Mesenchymal stem cell (in vitro differentiated cells and primary cell): ENCODE measurements around the gene CYTH1.

Experiments used
- DNase-seq: peaks from one replicate; pipeline ENCODE4 v3.0.0-alpha.2; 2013
- H2AFZ ChIP-seq: one replicate; pipeline ENCODE4 v1.6.1; 2013; ENCODE audit warnings: low read depth, mild to moderate bottlenecking, control low read depth, inconsistent platforms, low read length, moderate library complexity
- H2AK5ac ChIP-seq: 2 replicates; pipeline ENCODE4 v1.6.1; 2013; ENCODE audit warnings: low read length, moderate library complexity, mild to moderate bottlenecking, inconsistent platforms; ENCODE audit not compliant: severe bottlenecking
- H2BK120ac ChIP-seq: one replicate; pipeline ENCODE4 v1.6.1; 2013; ENCODE audit warnings: low read depth, mild to moderate bottlenecking, inconsistent platforms, low read length, moderate library complexity
- H2BK12ac ChIP-seq, 2 experiments: one replicate each; pipeline ENCODE4 v1.6.1; 2013; ENCODE audit warnings: inconsistent platforms in 2 of 2, low read length in 2 of 2, mild to moderate bottlenecking in 2 of 2, moderate library complexity in 2 of 2, control low read depth in 1 of 2
- H2BK15ac ChIP-seq: one replicate; pipeline ENCODE4 v1.6.1; 2013; ENCODE audit warnings: mild to moderate bottlenecking, low read depth, inconsistent platforms; ENCODE audit not compliant: poor library complexity, severe bottlenecking
- H2BK5ac ChIP-seq: 2 replicates; pipeline ENCODE4 v1.6.1; 2013; ENCODE audit warnings: low read depth, mild to moderate bottlenecking, low read length, control low read depth, inconsistent platforms; ENCODE audit not compliant: poor library complexity, severe bottlenecking
- H3K14ac ChIP-seq, 2 experiments: one replicate each; pipeline ENCODE4 v1.6.1; 2013; ENCODE audit warnings: inconsistent platforms in 2 of 2, low read length in 2 of 2, control low read depth in 1 of 2, mild to moderate bottlenecking in 1 of 2, moderate library complexity in 1 of 2
- H3K18ac ChIP-seq, 2 experiments: one replicate each; pipeline ENCODE4 v1.6.1; 2013; ENCODE audit warnings: inconsistent platforms in 2 of 2, low read length in 2 of 2, control low read depth in 1 of 2, low read depth in 1 of 2, mild to moderate bottlenecking in 1 of 2
- H3K23ac ChIP-seq, 2 experiments: one replicate each; pipeline ENCODE4 v1.6.1; 2013; ENCODE audit warnings: inconsistent platforms in 2 of 2, low read length in 2 of 2, mild to moderate bottlenecking in 2 of 2, moderate library complexity in 2 of 2, control low read depth in 1 of 2
- H3K27ac ChIP-seq: 2 replicates; pipeline ENCODE4 v1.5.1; 2013; ENCODE audit warnings: mild to moderate bottlenecking, moderate library complexity, low read length, control low read depth, inconsistent platforms; ENCODE audit not compliant: poor library complexity, severe bottlenecking
- H3K27me3 ChIP-seq, 2 experiments: 2 replicates each; pipeline versions ENCODE4 v1.6.1 to v1.7.0; 2013; ENCODE audit warnings: low read length in 2 of 2, mild to moderate bottlenecking in 2 of 2, moderate library complexity in 2 of 2, control low read depth in 1 of 2, inconsistent platforms in 1 of 2; ENCODE audit not compliant: control insufficient read depth in 1 of 2, insufficient read depth in 1 of 2
- H3K36me3 ChIP-seq, 2 experiments: 2 replicates each; pipeline versions ENCODE4 v1.6.1 to v1.7.0; 2013; ENCODE audit warnings: low read length in 2 of 2, control low read depth in 1 of 2, inconsistent platforms in 1 of 2, low read depth in 1 of 2, mild to moderate bottlenecking in 1 of 2; ENCODE audit not compliant: insufficient read depth in 2 of 2, control insufficient read depth in 1 of 2
- H3K4ac ChIP-seq, 2 experiments: one replicate each; pipeline ENCODE4 v1.6.1; 2013; ENCODE audit warnings: inconsistent platforms in 2 of 2, low read length in 2 of 2, mild to moderate bottlenecking in 2 of 2, moderate library complexity in 2 of 2, control low read depth in 1 of 2, low read depth in 1 of 2
- H3K4me1 ChIP-seq: 2 replicates; pipeline ENCODE4 v1.6.1; 2013; ENCODE audit warnings: low read depth, low read length, control low read depth; ENCODE audit not compliant: control insufficient read depth, insufficient read depth
- H3K4me2 ChIP-seq: 2 replicates; pipeline ENCODE4 v1.6.1; 2013; ENCODE audit warnings: low read length, mild to moderate bottlenecking, inconsistent platforms; ENCODE audit not compliant: poor library complexity, severe bottlenecking
- H3K4me3 ChIP-seq, 2 experiments: 2 replicates each; pipeline versions ENCODE4 v1.5.1 to v1.7.0; 2013; ENCODE audit warnings: low read length in 2 of 2, mild to moderate bottlenecking in 2 of 2, control low read depth in 1 of 2, low read depth in 1 of 2; ENCODE audit not compliant: insufficient read depth in 1 of 2
- H3K79me1 ChIP-seq: replicated peaks from 2 replicates; pipeline ENCODE4 v1.6.1; 2013; ENCODE audit warnings: mild to moderate bottlenecking, control low read depth, low read length, inconsistent platforms; ENCODE audit not compliant: poor library complexity, severe bottlenecking
- H3K9ac ChIP-seq: 2 replicates; pipeline ENCODE4 v1.7.0; 2013; ENCODE audit warnings: mild to moderate bottlenecking, low read length, moderate library complexity
- H3K9me3 ChIP-seq: 2 replicates; pipeline ENCODE4 v1.7.0; 2013; ENCODE audit warnings: mild to moderate bottlenecking, low read length; ENCODE audit not compliant: control insufficient read depth
- H4K8ac ChIP-seq: one replicate; pipeline ENCODE4 v1.6.1; 2013; ENCODE audit warnings: inconsistent platforms, mild to moderate bottlenecking, low read length, moderate library complexity
- H4K91ac ChIP-seq: one replicate; pipeline ENCODE4 v1.6.1; 2013; ENCODE audit warnings: mild to moderate bottlenecking, low read length, inconsistent platforms
- WGBS: methylation state at CpG from one replicate; pipeline ENCODE4 v1.1.7; 2013; ENCODE audit warnings: mixed read lengths; 5-methylcytosine and 5-hydroxymethylcytosine counted together

The CYTH1 gene

GRCh38 chr17:78694805-78695531, 87.1 kb downstream of the CYTH1 start:
- Histone ChIP-seq H3K14ac (no peak overlapping the region), H3K9me3 (no peaks in the 10 kb centered on the region), H3K4me2 (no peak overlapping the region), H3K36me3 (peaks cover 30 to 78% of the 10 kb centered on the region in 2 experiments), H3K4me3 (no peak overlapping the region), H3K4ac (no peak overlapping the region), H3K27me3 (no peaks in the 10 kb centered on the region), H3K18ac (no peak overlapping the region), H2BK15ac (no peak overlapping the region), H3K23ac (no peak overlapping the region), H4K8ac (no peak overlapping the region), H4K91ac (no peak overlapping the region), H3K9ac (no peak overlapping the region), H2AK5ac (no peak overlapping the region), H2BK12ac (no peak overlapping the region), H2BK5ac (no peak overlapping the region), H2AFZ (no peak overlapping the region), H3K27ac (no peak overlapping the region), H2BK120ac (no peak overlapping the region), H3K79me1 (no peaks in the 10 kb centered on the region), H3K4me1 (peaks cover 2% of the 10 kb centered on the region)
- WGBS: 96% methylated on average over 11 of the region's 16 CpGs
- no peak for DNase-seq

- H3K4me1 ChIP-seq: peaks cover 2% of the 10 kb centered on the region
- no peak overlapping the region for H3K4me2 ChIP-seq
- no peak overlapping the region for H4K91ac ChIP-seq
- no peak overlapping the region for H3K4ac ChIP-seq
- H3K14ac ChIP-seq: no peak overlapping the region
- no peak overlapping the region for H2AK5ac ChIP-seq
- no peak overlapping the region for H3K4me3 ChIP-seq
- H2BK5ac ChIP-seq: no peak overlapping the region
- H2BK120ac ChIP-seq: no peak overlapping the region
- H2BK15ac ChIP-seq: no peak overlapping the region
- H2BK12ac ChIP-seq: no peak overlapping the region
- H3K9me3 ChIP-seq: no peaks in the 10 kb centered on the region
- H3K18ac ChIP-seq: no peak overlapping the region
- no peak overlapping the region for H4K8ac ChIP-seq
- 96% methylated on average over 5 of the region's 8 CpGs for WGBS
- peaks cover 30 to 78% of the 10 kb centered on the region in 2 experiments for H3K36me3 ChIP-seq
- H3K23ac ChIP-seq: no peak overlapping the region
- no peak overlapping the region for H3K27ac ChIP-seq
- H3K27me3 ChIP-seq: no peaks in the 10 kb centered on the region
- H2AFZ ChIP-seq: no peak overlapping the region
- no peak overlapping the region for H3K9ac ChIP-seq
- DNase-seq: no peak
- H3K79me1 ChIP-seq: peaks cover 5% of the 10 kb centered on the region
Measured at GRCh38 chr17:78693346-78694083, 88.6 kb downstream of the CYTH1 start.

- Histone ChIP-seq H3K14ac (no peak overlapping the region), H4K91ac (no peak overlapping the region), H3K4me3 (no peak overlapping the region), H2BK15ac (no peak overlapping the region), H3K36me3 (peaks cover 27 to 78% of the 10 kb centered on the region in 2 experiments), H3K27me3 (no peaks in the 10 kb centered on the region), H3K27ac (no peak overlapping the region), H3K18ac (no peak overlapping the region), H2BK120ac (no peak overlapping the region), H3K4ac (no peak overlapping the region), H2BK5ac (no peak overlapping the region), H2AK5ac (no peak overlapping the region), H4K8ac (no peak overlapping the region), H2AFZ (no peak overlapping the region), H2BK12ac (no peak overlapping the region), H3K4me2 (no peak overlapping the region), H3K9ac (no peak overlapping the region), H3K79me1 (peaks cover 5% of the 10 kb centered on the region), H3K23ac (no peak overlapping the region), H3K9me3 (no peaks in the 10 kb centered on the region), H3K4me1 (no peaks in the 10 kb centered on the region)
- no peak for DNase-seq
- 91% methylated on average over 15 of the region's 15 CpGs for WGBS
Measured at GRCh38 chr17:78692460-78693010, 89.5 kb downstream of the CYTH1 start.

GRCh38 chr17:78689029-78689428, 93.0 kb downstream of the CYTH1 start:
- no peaks in the 10 kb centered on the region for H3K9me3 ChIP-seq
- no peak overlapping the region for H4K91ac ChIP-seq
- no peak overlapping the region for H2AK5ac ChIP-seq
- no peaks in the 10 kb centered on the region for H3K27me3 ChIP-seq
- H3K23ac ChIP-seq: no peak overlapping the region
- peaks cover 7% of the 10 kb centered on the region for H3K79me1 ChIP-seq
- no peak overlapping the region for H2BK120ac ChIP-seq
- DNase-seq: no peak
- peaks cover 25 to 81% of the 10 kb centered on the region in 2 experiments for H3K36me3 ChIP-seq
- H2BK12ac ChIP-seq: no peak overlapping the region
- no peak overlapping the region for H3K4ac ChIP-seq
- no peak overlapping the region for H3K9ac ChIP-seq
- no peak overlapping the region for H2BK5ac ChIP-seq
- H3K4me3 ChIP-seq: no peak overlapping the region
- H3K14ac ChIP-seq: no peak overlapping the region
- H3K4me2 ChIP-seq: no peak overlapping the region
- H4K8ac ChIP-seq: no peak overlapping the region
- no peak overlapping the region for H3K27ac ChIP-seq
- no peak overlapping the region for H2BK15ac ChIP-seq
- no peaks in the 10 kb centered on the region for H3K4me1 ChIP-seq
- 100% methylated on average over 2 of the region's 2 CpGs for WGBS
- H2AFZ ChIP-seq: no peak overlapping the region
- H3K18ac ChIP-seq: no peak overlapping the region
